ENCODE measurements around the gene BPIFB3. TPM values are rescaled to one million over a fixed set of nuclear protein-coding genes. Genes with fewer than 3 reads are reported as not detected.

BPIFB3 gene
- total RNA-seq, 1 donor = not detected

- no peak overlapping the region for H3K4me3 ChIP-seq (ENCODE audit: low read depth, low read length)
- no peak for TF ChIP-seq CTCF (IDR thresholded peaks at IDR 0.05; ENCODE audit: insufficient read depth, low read depth, low read length)
- no peak for DNase-seq (ENCODE audit: low read depth)
Observed at GRCh38 chr20:33071198-33071597, 17.5 kb downstream of the BPIFB3 start.

GRCh38 chr20:33072362-33072761 lies 18.7 kb downstream of the BPIFB3 start:
- no peak for TF ChIP-seq CTCF (IDR thresholded peaks at IDR 0.05; ENCODE audit: insufficient read depth, low read depth, low read length)
- DNase-seq (ENCODE audit: low read depth) = no peak
- no peak overlapping the region for H3K4me3 ChIP-seq (ENCODE audit: low read depth, low read length)

- DNase-seq (ENCODE audit: low read depth) = no peak
- H3K4me3 ChIP-seq (ENCODE audit: low read depth, low read length) = no peak overlapping the region
- TF ChIP-seq CTCF (IDR thresholded peaks at IDR 0.05; ENCODE audit: insufficient read depth, low read depth, low read length) = no peak
Observed at GRCh38 chr20:33072813-33073212, 19.1 kb downstream of the BPIFB3 start.

- no peak for DNase-seq (ENCODE audit: low read depth)
- H3K4me3 ChIP-seq (ENCODE audit: low read depth, low read length) = no peak overlapping the region
- no peak for TF ChIP-seq CTCF (IDR thresholded peaks at IDR 0.05; ENCODE audit: insufficient read depth, low read depth, low read length)
Observed at GRCh38 chr20:33074675-33075074, 21.0 kb downstream of the BPIFB3 start.

GRCh38 chr20:33075281-33075680 lies 21.6 kb downstream of the BPIFB3 start:
- DNase-seq (ENCODE audit: low read depth) = no peak
- H3K4me3 ChIP-seq (ENCODE audit: low read depth, low read length) = no peak overlapping the region
- TF ChIP-seq CTCF (IDR thresholded peaks at IDR 0.05; ENCODE audit: insufficient read depth, low read depth, low read length) = no peak

- no peak for DNase-seq (ENCODE audit: low read depth)
- no peak overlapping the region for H3K4me3 ChIP-seq (ENCODE audit: low read depth, low read length)
- TF ChIP-seq CTCF (IDR thresholded peaks at IDR 0.05; ENCODE audit: insufficient read depth, low read depth, low read length) = peak; percentile 18
Observed at GRCh38 chr20:33076662-33077372, 23.1 kb downstream of the BPIFB3 start.

GRCh38 chr20:33079259-33079658 lies 25.6 kb downstream of the BPIFB3 start, which contains the start of gene BPIFB4:
TSS of gene BPIFB4 (plus strand) at chr20:33079643. CDS start at chr20:33081527, 1,884 bp downstream.
- H3K4me3 ChIP-seq (ENCODE audit: low read depth, low read length) = no peak within 1 kb of the TSS
- peak; percentile 24 for DNase-seq (ENCODE audit: low read depth)
- TF ChIP-seq CTCF (IDR thresholded peaks at IDR 0.05; ENCODE audit: insufficient read depth, low read depth, low read length) = no peak

Measured in fibroblast of villous mesenchyme (primary cell).